HEK293 (cell line): ENCODE results near the gene AQP3.

Experiments
- BCL11B ChIP-seq: fragments of 450-650 bp; formaldehyde crosslinking; IDR thresholded peaks from 2 replicates; pipeline ENCODE4 v1.5.1; 2016; ENCODE audit warnings: low read depth, missing biosample characterization, missing genetic modification characterization
- GLIS2 ChIP-seq: fragments of 450-650 bp; formaldehyde crosslinking; IDR thresholded peaks from 2 replicates; pipeline ENCODE4 v1.5.1; 2016; ENCODE audit warnings: missing biosample characterization, missing genetic modification characterization
- KLF17 ChIP-seq: fragments of 450-650 bp; formaldehyde crosslinking; IDR thresholded peaks from 2 replicates; pipeline ENCODE4 v1.5.1; 2016; ENCODE audit warnings: missing biosample characterization, missing genetic modification characterization
- SP3 ChIP-seq: fragments of 450-650 bp; formaldehyde crosslinking; IDR thresholded peaks from 2 replicates; pipeline ENCODE4 v1.5.1; 2016; ENCODE audit warnings: missing biosample characterization, missing genetic modification characterization
- YY2 ChIP-seq: fragments of 450-650 bp; formaldehyde crosslinking; IDR thresholded peaks from 2 replicates; pipeline ENCODE4 v1.5.1; 2016; ENCODE audit warnings: missing biosample characterization, missing genetic modification characterization
- ZBTB11 ChIP-seq: fragments of 450-650 bp; formaldehyde crosslinking; conservative IDR thresholded peaks from 2 replicates; pipeline ENCODE4 v1.5.1; 2016; ENCODE audit warnings: low read depth, missing biosample characterization, missing genetic modification characterization
- ZBTB17 ChIP-seq: fragments of 450-650 bp; formaldehyde crosslinking; IDR thresholded peaks from 2 replicates; pipeline ENCODE4 v1.5.1; 2016; ENCODE audit warnings: missing biosample characterization, missing genetic modification characterization
- ZIC2 ChIP-seq: fragments of 450-650 bp; formaldehyde crosslinking; IDR thresholded peaks from 2 replicates; pipeline ENCODE4 v1.5.1; 2016; ENCODE audit warnings: missing biosample characterization, missing genetic modification characterization
- ZNF157 ChIP-seq: fragments of 450-650 bp; formaldehyde crosslinking; IDR thresholded peaks from 2 replicates; pipeline ENCODE4 v1.5.1; 2016; ENCODE audit warnings: missing biosample characterization, missing genetic modification characterization
- ZNF211 ChIP-seq: fragments of 450-650 bp; formaldehyde crosslinking; IDR thresholded peaks from 2 replicates; pipeline ENCODE4 v1.5.1; 2016; ENCODE audit warnings: low read depth, missing biosample characterization, missing genetic modification characterization
- ZNF239 ChIP-seq: fragments of 450-650 bp; formaldehyde crosslinking; IDR thresholded peaks from 2 replicates; pipeline ENCODE4 v1.5.1; 2016; ENCODE audit warnings: missing biosample characterization, missing genetic modification characterization
- ZNF24 ChIP-seq: fragments of 450-650 bp; formaldehyde crosslinking; IDR thresholded peaks from 2 replicates; pipeline ENCODE4 v1.5.1; 2016; ENCODE audit warnings: missing biosample characterization, missing genetic modification characterization
- ZNF292 ChIP-seq: fragments of 450-650 bp; formaldehyde crosslinking; IDR thresholded peaks from 2 replicates; pipeline ENCODE4 v1.5.1; 2016; ENCODE audit warnings: low read depth, missing biosample characterization, missing genetic modification characterization, borderline replicate concordance
- ZNF362 ChIP-seq: fragments of 450-650 bp; formaldehyde crosslinking; IDR thresholded peaks from 2 replicates; pipeline ENCODE4 v1.5.1; 2016; ENCODE audit warnings: missing biosample characterization, missing genetic modification characterization
- ZNF521 ChIP-seq: fragments of 450-650 bp; formaldehyde crosslinking; IDR thresholded peaks from 2 replicates; pipeline ENCODE4 v1.5.1; 2017; ENCODE audit warnings: missing biosample characterization, mild to moderate bottlenecking, missing genetic modification characterization
- ZNF629 ChIP-seq: fragments of 450-650 bp; formaldehyde crosslinking; IDR thresholded peaks from 2 replicates; pipeline ENCODE4 v1.5.1; 2017; ENCODE audit warnings: missing biosample characterization, missing genetic modification characterization
- ZXDB ChIP-seq: fragments of 450-650 bp; formaldehyde crosslinking; IDR thresholded peaks from 2 replicates; pipeline ENCODE4 v1.5.1; 2016; ENCODE audit warnings: missing biosample characterization, missing genetic modification characterization
- TF ChIP-seq, protein P1 (sequence below): fragments of 450-650 bp; formaldehyde crosslinking; IDR thresholded peaks from 2 replicates; pipeline ENCODE4 v1.5.1; 2017; ENCODE audit warnings: missing biosample characterization, missing genetic modification characterization
- TF ChIP-seq, protein P2 (sequence below): fragments of 450-650 bp; formaldehyde crosslinking; IDR thresholded peaks from 2 replicates; pipeline ENCODE4 v1.5.1; 2016; ENCODE audit warnings: missing biosample characterization, missing genetic modification characterization
- TF ChIP-seq, protein P3 (sequence below): fragments of 450-650 bp; formaldehyde crosslinking; IDR thresholded peaks from 2 replicates; pipeline ENCODE4 v1.5.1; 2016; ENCODE audit warnings: missing biosample characterization, missing genetic modification characterization
- TF ChIP-seq, protein P4 (sequence below): fragments of 450-650 bp; formaldehyde crosslinking; IDR thresholded peaks from 2 replicates; pipeline ENCODE4 v1.5.1; 2016; ENCODE audit warnings: missing biosample characterization, missing genetic modification characterization
- TF ChIP-seq, protein P5 (sequence below): fragments of 450-650 bp; formaldehyde crosslinking; IDR thresholded peaks from 2 replicates; pipeline ENCODE4 v1.5.1; 2016; ENCODE audit warnings: missing biosample characterization, missing genetic modification characterization
- TF ChIP-seq, protein P6 (sequence below): fragments of 450-650 bp; formaldehyde crosslinking; IDR thresholded peaks from 2 replicates; pipeline ENCODE4 v1.5.1; 2017; ENCODE audit warnings: missing biosample characterization, missing genetic modification characterization

The AQP3 gene

DNA sequence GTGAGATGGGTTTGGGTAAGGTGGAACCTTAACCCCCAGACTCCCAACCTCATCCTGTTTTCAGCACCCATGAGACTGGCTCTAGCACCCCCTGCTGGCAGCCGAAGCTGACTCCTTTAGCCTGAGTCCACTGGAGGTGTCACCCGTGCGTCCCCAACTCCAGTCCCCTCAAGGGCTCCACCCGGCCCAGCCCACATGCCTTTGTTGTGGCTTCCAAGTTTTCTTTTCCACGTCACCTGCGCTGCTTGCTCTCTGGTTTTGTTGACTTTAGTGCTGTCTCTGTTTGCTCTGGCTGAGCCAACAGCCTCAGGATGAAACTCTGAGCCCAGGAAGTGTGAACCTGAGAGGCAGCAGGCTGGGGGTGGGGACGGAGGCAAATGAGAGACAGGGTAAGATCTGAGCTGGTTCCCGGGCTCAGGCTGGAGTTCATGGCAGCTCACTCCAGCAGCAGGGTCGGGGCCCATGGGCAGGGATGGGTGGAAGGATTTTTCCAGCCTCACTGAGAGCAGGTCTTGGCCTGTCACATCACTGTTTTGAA, 31.8 kb downstream of the AQP3 start (continued):
- TF ChIP-seq, protein P1, sequence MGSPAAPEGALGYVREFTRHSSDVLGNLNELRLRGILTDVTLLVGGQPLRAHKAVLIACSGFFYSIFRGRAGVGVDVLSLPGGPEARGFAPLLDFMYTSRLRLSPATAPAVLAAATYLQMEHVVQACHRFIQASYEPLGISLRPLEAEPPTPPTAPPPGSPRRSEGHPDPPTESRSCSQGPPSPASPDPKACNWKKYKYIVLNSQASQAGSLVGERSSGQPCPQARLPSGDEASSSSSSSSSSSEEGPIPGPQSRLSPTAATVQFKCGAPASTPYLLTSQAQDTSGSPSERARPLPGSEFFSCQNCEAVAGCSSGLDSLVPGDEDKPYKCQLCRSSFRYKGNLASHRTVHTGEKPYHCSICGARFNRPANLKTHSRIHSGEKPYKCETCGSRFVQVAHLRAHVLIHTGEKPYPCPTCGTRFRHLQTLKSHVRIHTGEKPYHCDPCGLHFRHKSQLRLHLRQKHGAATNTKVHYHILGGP (tag by site-specific recombination), result no peak
- TF ChIP-seq GLIS2 (tag by site-specific recombination), result peak; percentile 54
- peak; percentile 98 for TF ChIP-seq KLF17
- TF ChIP-seq, protein P2, sequence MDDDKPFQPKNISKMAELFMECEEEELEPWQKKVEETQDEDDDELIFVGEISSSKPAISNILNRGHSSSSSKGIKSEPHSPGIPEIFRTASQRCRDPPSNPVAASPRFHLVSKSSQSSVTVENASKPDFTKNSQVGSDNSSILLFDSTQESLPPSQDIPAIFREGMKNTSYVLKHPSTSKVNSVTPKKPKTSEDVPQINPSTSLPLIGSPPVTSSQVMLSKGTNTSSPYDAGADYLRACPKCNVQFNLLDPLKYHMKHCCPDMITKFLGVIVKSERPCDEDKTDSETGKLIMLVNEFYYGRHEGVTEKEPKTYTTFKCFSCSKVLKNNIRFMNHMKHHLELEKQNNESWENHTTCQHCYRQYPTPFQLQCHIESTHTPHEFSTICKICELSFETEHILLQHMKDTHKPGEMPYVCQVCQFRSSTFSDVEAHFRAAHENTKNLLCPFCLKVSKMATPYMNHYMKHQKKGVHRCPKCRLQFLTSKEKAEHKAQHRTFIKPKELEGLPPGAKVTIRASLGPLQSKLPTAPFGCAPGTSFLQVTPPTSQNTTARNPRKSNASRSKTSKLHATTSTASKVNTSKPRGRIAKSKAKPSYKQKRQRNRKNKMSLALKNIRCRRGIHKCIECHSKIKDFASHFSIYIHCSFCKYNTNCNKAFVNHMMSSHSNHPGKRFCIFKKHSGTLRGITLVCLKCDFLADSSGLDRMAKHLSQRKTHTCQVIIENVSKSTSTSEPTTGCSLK (tag by site-specific recombination), result no peak
- TF ChIP-seq, protein P3, sequence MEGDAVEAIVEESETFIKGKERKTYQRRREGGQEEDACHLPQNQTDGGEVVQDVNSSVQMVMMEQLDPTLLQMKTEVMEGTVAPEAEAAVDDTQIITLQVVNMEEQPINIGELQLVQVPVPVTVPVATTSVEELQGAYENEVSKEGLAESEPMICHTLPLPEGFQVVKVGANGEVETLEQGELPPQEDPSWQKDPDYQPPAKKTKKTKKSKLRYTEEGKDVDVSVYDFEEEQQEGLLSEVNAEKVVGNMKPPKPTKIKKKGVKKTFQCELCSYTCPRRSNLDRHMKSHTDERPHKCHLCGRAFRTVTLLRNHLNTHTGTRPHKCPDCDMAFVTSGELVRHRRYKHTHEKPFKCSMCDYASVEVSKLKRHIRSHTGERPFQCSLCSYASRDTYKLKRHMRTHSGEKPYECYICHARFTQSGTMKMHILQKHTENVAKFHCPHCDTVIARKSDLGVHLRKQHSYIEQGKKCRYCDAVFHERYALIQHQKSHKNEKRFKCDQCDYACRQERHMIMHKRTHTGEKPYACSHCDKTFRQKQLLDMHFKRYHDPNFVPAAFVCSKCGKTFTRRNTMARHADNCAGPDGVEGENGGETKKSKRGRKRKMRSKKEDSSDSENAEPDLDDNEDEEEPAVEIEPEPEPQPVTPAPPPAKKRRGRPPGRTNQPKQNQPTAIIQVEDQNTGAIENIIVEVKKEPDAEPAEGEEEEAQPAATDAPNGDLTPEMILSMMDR (tag by site-specific recombination), result peak; percentile 72
- peak; percentile 35; the same call in 1 of the 2 replicates for TF ChIP-seq SP3 (tag by site-specific recombination)
- TF ChIP-seq ZBTB11 (tag by site-specific recombination), result peak; percentile 54; the same call in 1 of the 2 replicates
- TF ChIP-seq, protein P4, sequence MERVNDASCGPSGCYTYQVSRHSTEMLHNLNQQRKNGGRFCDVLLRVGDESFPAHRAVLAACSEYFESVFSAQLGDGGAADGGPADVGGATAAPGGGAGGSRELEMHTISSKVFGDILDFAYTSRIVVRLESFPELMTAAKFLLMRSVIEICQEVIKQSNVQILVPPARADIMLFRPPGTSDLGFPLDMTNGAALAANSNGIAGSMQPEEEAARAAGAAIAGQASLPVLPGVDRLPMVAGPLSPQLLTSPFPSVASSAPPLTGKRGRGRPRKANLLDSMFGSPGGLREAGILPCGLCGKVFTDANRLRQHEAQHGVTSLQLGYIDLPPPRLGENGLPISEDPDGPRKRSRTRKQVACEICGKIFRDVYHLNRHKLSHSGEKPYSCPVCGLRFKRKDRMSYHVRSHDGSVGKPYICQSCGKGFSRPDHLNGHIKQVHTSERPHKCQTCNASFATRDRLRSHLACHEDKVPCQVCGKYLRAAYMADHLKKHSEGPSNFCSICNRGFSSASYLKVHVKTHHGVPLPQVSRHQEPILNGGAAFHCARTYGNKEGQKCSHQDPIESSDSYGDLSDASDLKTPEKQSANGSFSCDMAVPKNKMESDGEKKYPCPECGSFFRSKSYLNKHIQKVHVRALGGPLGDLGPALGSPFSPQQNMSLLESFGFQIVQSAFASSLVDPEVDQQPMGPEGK, result peak; percentile 69
- no peak for TF ChIP-seq ZNF521
- no peak for TF ChIP-seq YY2
- TF ChIP-seq ZNF211 (tag by site-specific recombination), result no peak
- TF ChIP-seq, protein P5, sequence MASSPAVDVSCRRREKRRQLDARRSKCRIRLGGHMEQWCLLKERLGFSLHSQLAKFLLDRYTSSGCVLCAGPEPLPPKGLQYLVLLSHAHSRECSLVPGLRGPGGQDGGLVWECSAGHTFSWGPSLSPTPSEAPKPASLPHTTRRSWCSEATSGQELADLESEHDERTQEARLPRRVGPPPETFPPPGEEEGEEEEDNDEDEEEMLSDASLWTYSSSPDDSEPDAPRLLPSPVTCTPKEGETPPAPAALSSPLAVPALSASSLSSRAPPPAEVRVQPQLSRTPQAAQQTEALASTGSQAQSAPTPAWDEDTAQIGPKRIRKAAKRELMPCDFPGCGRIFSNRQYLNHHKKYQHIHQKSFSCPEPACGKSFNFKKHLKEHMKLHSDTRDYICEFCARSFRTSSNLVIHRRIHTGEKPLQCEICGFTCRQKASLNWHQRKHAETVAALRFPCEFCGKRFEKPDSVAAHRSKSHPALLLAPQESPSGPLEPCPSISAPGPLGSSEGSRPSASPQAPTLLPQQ, result no peak
- 0 out of 2 replicates have a peak, but pooled peaks have one; percentile 27 for TF ChIP-seq ZXDB
- no peak for TF ChIP-seq ZNF362 (tag by site-specific recombination)
- TF ChIP-seq ZNF629 (tag by site-specific recombination), result peak; percentile 71
- TF ChIP-seq ZIC2 (tag by site-specific recombination), result peak; percentile 77
- TF ChIP-seq ZNF239 (tag by site-specific recombination), result no peak
- TF ChIP-seq ZNF24 (tag by site-specific recombination), result 0 out of 2 replicates have a peak, but pooled peaks have one; percentile 49
- TF ChIP-seq ZNF157 (tag by site-specific recombination), result no peak
- TF ChIP-seq ZBTB17 (tag by site-specific recombination), result 0 out of 2 replicates have a peak, but pooled peaks have one; percentile 19
- peak; percentile 84 for TF ChIP-seq BCL11B (tag by site-specific recombination)
- no peak for TF ChIP-seq ZNF292
- TF ChIP-seq, protein P6, sequence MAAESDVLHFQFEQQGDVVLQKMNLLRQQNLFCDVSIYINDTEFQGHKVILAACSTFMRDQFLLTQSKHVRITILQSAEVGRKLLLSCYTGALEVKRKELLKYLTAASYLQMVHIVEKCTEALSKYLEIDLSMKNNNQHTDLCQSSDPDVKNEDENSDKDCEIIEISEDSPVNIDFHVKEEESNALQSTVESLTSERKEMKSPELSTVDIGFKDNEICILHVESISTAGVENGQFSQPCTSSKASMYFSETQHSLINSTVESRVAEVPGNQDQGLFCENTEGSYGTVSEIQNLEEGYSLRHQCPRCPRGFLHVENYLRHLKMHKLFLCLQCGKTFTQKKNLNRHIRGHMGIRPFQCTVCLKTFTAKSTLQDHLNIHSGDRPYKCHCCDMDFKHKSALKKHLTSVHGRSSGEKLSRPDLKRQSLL (tag by site-specific recombination), result no peak
